T-helper 2 cell treated with Interferon-gamma antibody and Interleukin-4, amounts not matched to agents 5 μg/mL and 100 μg/mL, for 36 hours (primary cell): ENCODE results near the gene SEC22C.

Source experiments
- DNase-seq: peaks from one replicate; pipeline ENCODE4 v3.0.0; 2021; ENCODE audit warnings: low spot score
- H3K27ac Mint-ChIP-seq: one replicate; pipeline ENCODE4 v1.8.0; 2021; ENCODE audit warnings: mild to moderate bottlenecking, mixed read lengths
- H3K27me3 Mint-ChIP-seq: one replicate; pipeline ENCODE4 v1.8.0; 2021; ENCODE audit warnings: low read depth, mixed read lengths
- H3K36me3 Mint-ChIP-seq: one replicate; pipeline ENCODE4 v1.8.0; 2021; ENCODE audit warnings: low read depth, mixed read lengths
- H3K4me1 Mint-ChIP-seq: one replicate; pipeline ENCODE4 v1.8.0; 2021; ENCODE audit warnings: low read depth, mixed read lengths
- H3K4me3 Mint-ChIP-seq: one replicate; pipeline ENCODE4 v1.8.0; 2022; ENCODE audit warnings: mild to moderate bottlenecking, moderate library complexity, mixed read lengths
- H3K9me3 Mint-ChIP-seq: one replicate; pipeline ENCODE4 v1.8.0; 2021; ENCODE audit warnings: mixed read lengths

Gene SEC22C

GRCh38 chr3:42499478-42499871 lies 82.3 kb downstream of the SEC22C start:
- Mint-ChIP-seq H3K4me1 (peaks cover 12% of the 10 kb centered on the region), H3K36me3 (no peaks in the 10 kb centered on the region), H3K4me3 (no peak overlapping the region), H3K9me3 (no peaks in the 10 kb centered on the region), H3K27ac (no peak overlapping the region), H3K27me3 (peaks cover 56% of the 10 kb centered on the region)
- DNase-seq: no peak

DNA sequence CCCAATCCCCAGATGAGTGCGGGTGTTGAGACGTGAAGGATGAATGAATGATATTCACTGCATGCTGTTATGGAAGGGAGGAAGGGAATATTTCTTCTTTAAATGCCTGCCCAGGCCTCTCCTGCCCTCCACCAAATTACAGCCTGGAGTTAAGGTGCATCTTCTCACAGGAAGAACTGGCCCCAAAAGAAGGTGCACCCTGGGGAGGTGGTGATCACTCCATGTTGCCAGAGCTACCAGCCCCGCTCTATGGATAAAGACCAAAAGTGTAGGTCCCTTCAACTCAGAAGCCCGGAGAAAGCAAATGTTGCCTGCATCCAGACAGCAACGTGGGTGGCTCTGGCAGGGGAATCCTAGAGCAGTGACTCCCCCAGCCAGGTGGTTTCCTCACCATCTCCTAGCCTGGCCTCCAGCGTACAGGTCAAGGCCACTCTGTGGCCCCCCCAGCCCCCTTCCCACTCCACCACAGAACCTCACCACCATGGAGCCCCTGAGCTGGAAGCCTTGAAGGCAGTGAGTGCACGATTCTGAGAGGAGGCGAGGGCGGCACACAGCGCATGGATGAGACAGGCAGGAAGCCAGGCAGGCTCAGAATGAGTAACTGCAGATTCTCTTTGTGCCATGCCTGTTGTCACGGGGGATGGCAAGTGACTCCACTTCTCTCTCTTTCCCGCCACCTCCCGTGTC lies 82.8 kb downstream of the SEC22C start:
- peaks cover 56% of the 10 kb centered on the region for H3K27me3 Mint-ChIP-seq
- H3K27ac Mint-ChIP-seq: no peak overlapping the region
- H3K4me3 Mint-ChIP-seq: no peak overlapping the region
- peaks cover 12% of the 10 kb centered on the region for H3K4me1 Mint-ChIP-seq
- no peaks in the 10 kb centered on the region for H3K9me3 Mint-ChIP-seq
- no peaks in the 10 kb centered on the region for H3K36me3 Mint-ChIP-seq
- no peak for DNase-seq

GRCh38 chr3:42498034-42498433 lies 83.7 kb downstream of the SEC22C start:
- DNase-seq: no peak
- Mint-ChIP-seq H3K27me3 (peaks cover 51% of the 10 kb centered on the region), H3K9me3 (no peaks in the 10 kb centered on the region), H3K27ac (no peak overlapping the region), H3K36me3 (no peaks in the 10 kb centered on the region), H3K4me3 (no peak overlapping the region), H3K4me1 (peaks cover 10% of the 10 kb centered on the region)
